HG03175 (cell line): ENCODE results near the gene HDAC9.

ENCODE experiments used
- ATAC-seq: cut with Tn5 transposase; IDR thresholded peaks from one replicate; pipeline ENCODE4 v1.9.1; 2021; ENCODE audit warnings: mild to moderate bottlenecking, moderate library complexity; ENCODE audit not compliant: unreplicated experiment

HDAC9 gene

DNA sequence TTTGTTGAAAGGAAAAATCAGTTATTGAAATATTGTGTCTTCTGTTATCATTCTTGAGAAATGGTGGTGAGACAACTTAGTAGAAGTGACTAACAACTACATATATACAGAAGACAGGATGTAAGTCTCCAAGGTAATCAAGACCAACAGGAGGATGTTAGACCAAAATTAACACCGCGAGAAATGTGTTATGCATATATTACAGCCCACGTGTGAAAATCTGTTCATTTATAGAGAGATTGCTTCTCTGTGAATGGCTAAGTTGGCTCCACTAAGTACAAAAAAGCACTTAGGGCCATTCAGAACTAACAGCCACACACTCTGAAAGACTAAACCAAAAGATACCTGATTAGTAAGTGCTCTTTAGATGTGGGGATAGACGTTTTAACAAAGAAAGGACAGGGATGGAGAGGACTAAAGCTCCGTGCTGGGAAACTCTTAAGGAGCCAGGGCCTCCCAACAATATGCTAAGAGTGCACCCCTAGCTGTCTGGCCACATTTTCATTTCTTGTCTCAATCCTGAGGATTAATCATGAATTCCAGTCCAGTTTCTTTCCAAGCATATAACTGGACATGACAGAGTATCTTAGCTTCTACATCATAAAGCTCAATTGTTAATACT lies 26.5 kb downstream of the HDAC9 start:
- ATAC-seq = peak; percentile 91

DNA sequence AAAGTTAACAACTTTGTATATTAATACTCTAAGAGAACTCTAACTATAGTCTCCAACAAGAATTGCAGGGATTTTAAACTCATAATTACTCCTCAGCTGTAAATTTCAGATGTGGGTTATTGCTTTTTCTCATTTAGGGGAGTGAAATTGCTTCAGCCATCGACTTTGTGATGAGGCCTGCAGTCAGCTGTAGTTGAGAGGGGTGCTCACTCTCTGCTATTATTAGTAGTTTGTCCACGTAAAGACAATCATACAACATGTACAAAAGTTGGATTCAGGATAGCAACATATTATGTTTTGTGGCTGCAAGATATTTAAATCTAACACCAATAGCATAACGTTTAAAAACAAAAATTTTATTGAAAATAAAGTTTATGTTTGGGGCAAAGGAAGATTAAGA lies 28.7 kb downstream of the HDAC9 start:
- no peak for ATAC-seq

DNA sequence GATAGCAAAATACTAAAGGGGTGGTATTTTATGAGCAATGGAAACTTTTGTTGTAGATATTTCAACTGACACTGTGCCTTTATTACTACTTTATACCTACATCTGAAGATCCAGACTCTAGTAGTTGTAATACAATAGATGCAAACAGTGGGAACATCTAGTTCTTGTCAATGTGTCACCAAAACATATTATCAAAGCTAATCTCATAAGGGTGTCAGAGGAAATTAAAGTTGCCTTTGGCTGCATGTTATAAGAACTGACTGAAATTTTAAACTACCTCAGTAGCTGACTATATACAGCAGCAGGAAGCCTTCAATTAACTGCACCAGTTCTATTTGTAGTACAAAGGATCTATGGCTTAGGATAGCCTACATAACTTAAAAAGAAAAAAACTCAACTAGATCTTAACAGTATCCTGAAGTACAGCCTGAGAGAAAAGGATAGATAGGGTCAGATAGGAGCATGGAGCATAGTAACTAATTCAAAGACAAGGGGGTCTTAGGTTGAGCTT lies 30.9 kb downstream of the HDAC9 start:
- ATAC-seq = no peak

GRCh38 chr7:18529239-18529638 lies 33.7 kb downstream of the HDAC9 start:
- ATAC-seq = no peak

DNA sequence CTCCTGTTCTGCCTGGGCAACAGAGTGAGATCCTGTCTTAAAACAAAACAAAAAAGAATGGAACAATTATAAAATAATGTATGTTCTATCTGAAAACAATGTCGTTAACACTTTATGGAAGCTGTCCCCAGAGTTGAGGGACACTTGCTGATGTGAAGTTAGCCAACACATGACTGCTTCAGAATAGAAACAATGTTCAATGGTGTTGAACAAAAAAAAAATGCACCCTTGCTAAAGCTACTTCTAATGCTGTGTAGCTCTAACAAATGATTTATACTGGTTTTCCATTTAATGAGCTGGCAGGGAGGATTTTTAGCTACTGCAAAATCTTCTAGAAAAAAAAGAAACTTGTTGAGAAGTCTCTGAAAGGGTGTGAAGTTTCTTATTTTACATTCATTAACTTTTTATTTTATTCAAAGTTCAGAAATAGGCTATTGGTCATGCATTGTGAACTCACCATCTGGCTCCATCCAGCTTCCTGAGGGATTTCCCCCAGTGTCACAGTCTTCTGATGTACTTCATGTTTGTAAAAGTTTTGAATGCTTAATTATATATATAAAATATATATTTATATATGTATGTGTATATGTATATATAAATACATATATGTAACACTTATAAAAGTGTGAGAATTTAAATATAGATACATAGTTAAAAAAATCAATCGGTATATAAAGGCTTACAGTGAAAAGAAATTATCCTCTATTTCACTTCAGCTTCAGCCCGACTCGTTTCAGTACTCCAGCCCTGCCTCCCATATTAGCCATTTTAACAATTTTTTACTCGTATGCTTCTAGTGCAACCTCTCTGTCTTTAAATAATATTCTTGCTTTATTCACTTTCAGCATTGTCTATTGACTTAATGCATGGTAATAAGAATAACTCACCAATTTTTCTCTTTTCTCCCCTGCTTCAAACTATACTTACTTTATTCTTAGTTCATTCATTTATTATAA lies 35.0 kb downstream of the HDAC9 start:
- peak; percentile 92 for ATAC-seq

GRCh38 chr7:18531539-18531938 lies 36.0 kb downstream of the HDAC9 start:
- no peak for ATAC-seq

DNA sequence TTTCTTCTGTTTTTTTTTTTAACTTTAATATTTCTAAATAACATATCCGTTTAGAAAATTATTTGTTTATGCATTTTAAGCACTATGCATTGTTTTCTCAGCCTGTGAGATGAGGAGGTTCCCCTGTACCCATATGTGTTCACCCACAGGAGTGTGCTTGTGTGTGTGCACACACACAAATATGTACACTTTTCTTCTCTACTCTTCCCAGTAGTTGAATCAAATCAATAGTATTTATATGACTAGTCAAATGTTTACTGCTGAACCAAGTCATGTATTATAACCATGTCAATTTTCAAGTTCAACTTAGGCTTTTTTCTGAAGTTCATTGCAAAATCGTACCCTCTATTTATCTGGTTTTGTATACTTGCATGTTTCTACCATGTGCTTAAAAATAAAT lies 37.3 kb downstream of the HDAC9 start:
- no peak for ATAC-seq

GRCh38 chr7:18534481-18534880 lies 38.9 kb downstream of the HDAC9 start:
- no peak for ATAC-seq

DNA sequence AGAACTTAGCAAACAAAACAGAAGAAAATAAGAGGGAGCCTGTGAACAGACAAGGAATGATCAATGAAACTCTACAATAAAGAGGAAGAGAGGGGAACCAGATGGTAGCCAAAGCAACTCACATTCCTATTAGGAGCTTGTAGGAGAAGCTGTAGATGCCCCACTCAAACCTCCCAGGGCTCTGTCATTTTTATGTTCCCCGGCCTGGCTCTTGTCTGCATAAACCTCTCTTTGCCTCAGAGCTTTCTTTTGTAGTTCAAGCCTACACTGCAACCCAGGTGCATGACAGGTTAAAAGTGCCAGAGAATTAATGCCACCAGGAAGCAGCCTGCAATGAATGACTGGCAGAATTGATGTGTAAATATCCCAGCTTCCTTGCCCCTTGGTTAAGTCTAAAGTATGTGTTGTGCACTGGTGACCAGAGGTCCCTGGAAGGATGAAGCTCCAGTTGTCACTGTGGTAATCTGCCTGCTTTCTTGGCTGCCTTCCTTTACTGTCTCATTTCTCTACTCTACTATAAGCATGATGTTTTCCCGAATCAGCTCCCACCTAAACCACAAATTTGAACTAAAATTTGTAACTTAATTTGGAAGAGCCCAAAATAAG lies 40.4 kb downstream of the HDAC9 start:
- ATAC-seq = no peak

DNA sequence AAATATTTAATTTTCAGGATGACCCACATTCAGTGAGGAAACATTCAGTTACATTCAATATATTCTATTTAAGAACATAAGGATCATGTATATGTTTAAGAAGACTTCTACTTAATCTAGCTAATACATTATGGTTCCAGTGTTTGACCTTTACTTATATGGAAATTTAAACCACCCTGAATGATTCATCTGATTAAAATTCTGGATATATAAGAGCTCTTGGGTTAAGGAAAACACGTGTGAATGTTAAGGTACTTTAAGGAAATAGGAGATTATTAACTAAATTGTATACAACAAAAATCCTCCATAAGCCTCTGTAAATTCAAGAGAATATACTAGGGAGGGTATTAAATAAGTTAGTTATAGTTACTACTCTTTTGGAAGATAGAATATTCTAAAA lies 40.9 kb downstream of the HDAC9 start:
- no peak for ATAC-seq

- ATAC-seq = peak; percentile 79
These were observed 43.2 kb downstream of the HDAC9 start for GRCh38 chr7:18538554-18539250.

DNA sequence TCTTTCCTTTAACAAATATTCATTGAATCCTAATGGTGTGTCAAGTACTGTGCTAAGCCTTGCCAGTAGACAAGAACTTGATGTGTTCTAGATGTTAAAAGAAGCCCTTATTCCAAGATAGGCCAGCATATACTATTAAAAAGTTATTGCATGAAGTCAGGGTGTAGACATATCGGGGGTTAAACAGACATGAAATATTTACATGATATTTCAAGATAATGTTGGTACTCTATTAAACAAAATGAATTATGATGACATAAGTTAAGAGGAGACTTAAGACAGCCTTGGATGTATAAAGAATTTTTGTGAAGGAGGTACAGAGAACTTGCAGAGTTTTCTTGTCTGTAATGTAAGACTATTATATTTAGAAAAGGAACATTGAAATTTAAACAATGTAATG lies 44.8 kb downstream of the HDAC9 start:
- no peak for ATAC-seq

DNA sequence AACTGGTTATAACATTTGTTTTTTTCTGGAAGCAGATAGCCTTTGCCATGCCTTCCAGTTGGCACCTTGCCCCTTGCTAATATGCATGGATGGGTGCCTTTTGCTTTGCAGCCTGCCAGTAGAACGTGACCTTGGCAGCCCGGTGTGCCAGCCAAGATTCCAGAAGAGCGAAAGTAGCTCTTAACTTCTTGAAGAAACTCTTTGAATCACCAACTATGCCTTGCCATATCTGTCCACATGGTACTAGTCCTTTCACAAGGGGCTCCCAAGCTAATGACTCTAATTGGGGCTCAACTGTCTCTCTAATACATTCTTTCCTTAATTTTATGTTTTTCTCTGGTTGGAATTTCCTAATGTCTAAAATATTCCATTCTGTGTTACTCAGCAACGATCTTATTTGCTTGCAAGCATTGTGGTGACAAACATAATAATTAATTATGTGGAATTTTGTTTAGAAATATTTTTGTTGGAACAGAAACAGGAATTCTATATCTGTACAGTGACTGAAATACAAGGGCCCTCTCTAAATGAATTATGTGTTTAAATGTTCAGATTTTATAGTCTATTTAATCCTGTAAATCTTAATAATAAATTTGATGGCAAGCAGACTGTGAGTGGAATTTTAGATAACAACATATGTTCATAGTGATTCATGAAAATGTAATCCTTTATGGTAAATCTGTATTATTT lies 45.8 kb downstream of the HDAC9 start:
- no peak for ATAC-seq

DNA sequence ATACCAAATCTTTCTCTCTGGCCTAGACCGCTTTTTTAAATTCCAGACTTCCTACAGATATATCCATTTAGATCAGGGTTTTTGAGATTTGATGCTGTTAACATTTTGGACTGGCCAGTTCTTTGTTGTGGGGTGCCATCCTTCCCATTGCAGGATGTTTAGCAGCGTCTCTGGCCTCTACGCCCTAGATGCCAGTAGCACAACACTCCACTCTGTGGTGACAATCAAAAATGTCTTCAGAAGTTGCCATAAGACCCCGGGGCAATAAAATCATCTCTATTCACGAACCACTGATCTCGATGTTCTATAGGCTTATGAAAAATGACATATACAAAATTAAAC lies 46.3 kb downstream of the HDAC9 start:
- no peak for ATAC-seq

DNA sequence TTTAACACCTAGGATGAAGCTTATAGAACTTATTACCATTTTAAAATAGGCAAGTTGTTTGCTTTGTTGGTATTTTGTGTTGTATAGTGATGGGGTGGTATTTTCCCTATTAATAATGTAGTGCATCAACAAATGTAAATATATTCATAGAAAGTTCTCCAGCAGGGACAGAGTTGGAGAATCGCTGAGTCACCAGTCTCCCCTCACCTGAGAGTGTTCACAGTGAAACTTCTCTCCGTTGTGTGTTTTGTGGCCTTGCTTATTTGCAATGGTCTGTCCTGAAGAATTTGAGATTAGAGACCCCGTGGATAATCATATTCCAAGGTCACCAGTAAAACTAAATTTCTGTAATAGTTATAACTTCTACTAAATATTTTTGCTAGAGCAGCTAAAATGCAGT lies 51.0 kb downstream of the HDAC9 start:
- no peak for ATAC-seq

GRCh38 chr7:18547509-18548187 lies 52.1 kb downstream of the HDAC9 start:
- peak; percentile 80 for ATAC-seq

GRCh38 chr7:18548534-18548933 lies 53.0 kb downstream of the HDAC9 start:
- ATAC-seq = no peak

DNA sequence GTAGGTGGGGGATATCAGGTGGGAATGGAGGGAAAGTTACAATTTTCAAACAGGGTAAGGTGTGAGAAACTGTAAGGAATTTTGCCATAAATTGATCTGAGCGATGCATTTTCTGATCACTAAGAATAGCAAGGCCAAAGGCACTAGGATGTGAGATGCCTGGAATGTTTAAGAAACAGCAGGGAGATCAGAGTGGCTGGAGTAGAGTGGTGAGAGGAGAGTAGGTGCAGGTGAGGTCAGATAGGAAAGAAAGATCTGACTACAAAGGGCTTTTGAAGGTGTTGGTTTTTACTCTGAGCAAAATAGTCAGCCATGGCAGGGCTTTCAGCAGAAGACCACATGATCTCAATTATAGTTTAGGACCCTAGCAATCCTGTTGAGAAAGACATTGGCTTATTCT lies 55.0 kb downstream of the HDAC9 start:
- ATAC-seq = no peak

DNA sequence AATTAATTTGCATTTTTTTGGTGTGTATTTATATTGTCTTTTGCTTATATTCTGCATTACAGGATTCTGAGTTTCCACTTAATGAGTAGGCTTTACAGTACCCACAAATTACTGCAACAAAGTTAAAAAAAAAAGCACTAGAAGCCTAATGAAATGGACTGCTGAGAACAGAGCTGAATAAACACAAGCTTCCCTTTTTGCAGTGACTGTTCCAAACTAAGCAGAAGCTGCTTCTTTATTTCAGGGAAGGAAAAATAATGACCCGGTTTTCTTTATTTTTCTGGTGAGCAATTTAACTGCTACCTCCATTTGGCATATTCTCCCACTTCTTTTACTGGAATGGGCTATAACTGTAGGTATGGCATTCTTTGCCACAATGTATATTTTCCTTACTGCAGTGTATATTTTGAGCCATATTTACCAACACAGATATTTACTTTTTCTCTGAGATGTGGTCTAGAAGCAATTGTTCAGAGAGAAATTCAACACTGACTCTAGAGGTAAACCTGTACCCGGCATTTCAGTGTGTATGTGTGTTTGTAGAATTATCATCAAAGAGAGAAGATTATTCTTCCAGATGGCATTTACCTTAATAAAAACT lies 56.9 kb downstream of the HDAC9 start:
- ATAC-seq = no peak
